ENCODE results near the gene BNIP5.

BNIP5 gene

DNA sequence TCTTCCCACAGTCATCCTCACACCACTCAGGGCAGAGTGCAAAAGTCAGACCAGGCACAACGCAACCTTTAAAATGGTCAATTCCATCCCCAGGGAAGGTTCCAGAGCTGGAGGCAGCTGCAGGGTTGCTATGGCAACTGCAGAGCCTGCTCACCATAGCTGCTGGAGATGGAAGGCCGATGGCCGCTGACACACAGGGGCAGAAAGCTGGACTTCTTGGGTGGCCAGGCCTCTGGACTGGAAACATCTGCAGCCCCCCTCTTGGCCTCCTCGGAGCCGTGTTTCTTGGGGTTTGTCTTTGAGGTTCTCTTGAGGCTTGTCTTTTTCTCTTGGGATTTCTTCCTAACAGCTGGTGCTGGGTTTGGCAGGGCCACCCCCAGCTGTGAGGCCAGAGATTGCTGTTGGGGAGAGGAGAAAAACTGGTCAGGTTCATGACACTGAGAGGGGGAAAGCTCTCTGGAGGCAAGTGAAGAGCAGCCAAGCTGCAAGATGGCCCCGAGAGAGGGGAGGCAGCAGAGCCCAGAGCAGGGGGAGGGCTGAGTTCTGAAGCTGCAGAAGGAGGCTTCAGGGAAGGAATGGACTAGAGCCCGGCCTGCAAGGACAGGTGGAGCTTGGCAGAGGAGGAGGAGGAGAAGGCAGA is 10.2 kb downstream of the BNIP5 start:
- Histone ChIP-seq H3K9ac (ENCODE audit: low read depth, low read length, poor library complexity, severe bottlenecking) (no peak overlapping the region), H3K36me3 (ENCODE audit: insufficient read depth, low read length) (no peaks in the 10 kb centered on the region), H4K20me1 (ENCODE audit: insufficient read depth, low read length, poor library complexity, severe bottlenecking) (no peaks in the 10 kb centered on the region), H3K4me2 (ENCODE audit: low read depth, low read length, poor library complexity, severe bottlenecking) (no peak overlapping the region), H3K27me3 (ENCODE audit: insufficient read depth, low read length, poor library complexity, severe bottlenecking) (no peaks in the 10 kb centered on the region), H3K9me3 (ENCODE audit: insufficient read depth, low read depth, low read length) (no peaks in the 10 kb centered on the region), H3K4me1 (ENCODE audit: insufficient read depth, low read length, poor library complexity, severe bottlenecking) (no peaks in the 10 kb centered on the region), H3K9me2 (replicated peaks; ENCODE audit: low read depth, low read length) (no peaks in the 10 kb centered on the region), H3F3A (ENCODE audit: low read depth) (no peaks in the 10 kb centered on the region), H3K4me3 (ENCODE audit: low read length, poor library complexity, severe bottlenecking) (no peak overlapping the region), H2AFZ (ENCODE audit: low read length) (no peak overlapping the region), H3K79me2 (ENCODE audit: insufficient read depth, low read length) (no peaks in the 10 kb centered on the region)
- TF ChIP-seq EZH2phosphoT487 (IDR thresholded peaks at IDR 0.05; ENCODE audit: borderline replicate concordance) = no peak
- TF ChIP-seq, protein P1, sequence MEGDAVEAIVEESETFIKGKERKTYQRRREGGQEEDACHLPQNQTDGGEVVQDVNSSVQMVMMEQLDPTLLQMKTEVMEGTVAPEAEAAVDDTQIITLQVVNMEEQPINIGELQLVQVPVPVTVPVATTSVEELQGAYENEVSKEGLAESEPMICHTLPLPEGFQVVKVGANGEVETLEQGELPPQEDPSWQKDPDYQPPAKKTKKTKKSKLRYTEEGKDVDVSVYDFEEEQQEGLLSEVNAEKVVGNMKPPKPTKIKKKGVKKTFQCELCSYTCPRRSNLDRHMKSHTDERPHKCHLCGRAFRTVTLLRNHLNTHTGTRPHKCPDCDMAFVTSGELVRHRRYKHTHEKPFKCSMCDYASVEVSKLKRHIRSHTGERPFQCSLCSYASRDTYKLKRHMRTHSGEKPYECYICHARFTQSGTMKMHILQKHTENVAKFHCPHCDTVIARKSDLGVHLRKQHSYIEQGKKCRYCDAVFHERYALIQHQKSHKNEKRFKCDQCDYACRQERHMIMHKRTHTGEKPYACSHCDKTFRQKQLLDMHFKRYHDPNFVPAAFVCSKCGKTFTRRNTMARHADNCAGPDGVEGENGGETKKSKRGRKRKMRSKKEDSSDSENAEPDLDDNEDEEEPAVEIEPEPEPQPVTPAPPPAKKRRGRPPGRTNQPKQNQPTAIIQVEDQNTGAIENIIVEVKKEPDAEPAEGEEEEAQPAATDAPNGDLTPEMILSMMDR (conservative IDR thresholded peaks at IDR 0.05; ENCODE audit: low read length) = no peak

- Histone ChIP-seq H3K36me3 (ENCODE audit: insufficient read depth, low read length) (no peaks in the 10 kb centered on the region), H3K9me3 (ENCODE audit: insufficient read depth, low read depth, low read length) (no peaks in the 10 kb centered on the region), H2AFZ (ENCODE audit: low read length) (no peak overlapping the region), H3K27me3 (ENCODE audit: insufficient read depth, low read length, poor library complexity, severe bottlenecking) (no peaks in the 10 kb centered on the region), H3K4me2 (ENCODE audit: low read depth, low read length, poor library complexity, severe bottlenecking) (no peak overlapping the region), H3K9me2 (replicated peaks; ENCODE audit: low read depth, low read length) (no peaks in the 10 kb centered on the region), H4K20me1 (ENCODE audit: insufficient read depth, low read length, poor library complexity, severe bottlenecking) (no peaks in the 10 kb centered on the region), H3K79me2 (ENCODE audit: insufficient read depth, low read length) (no peaks in the 10 kb centered on the region), H3F3A (ENCODE audit: low read depth) (no peaks in the 10 kb centered on the region), H3K9ac (ENCODE audit: low read depth, low read length, poor library complexity, severe bottlenecking) (no peak overlapping the region), H3K4me1 (ENCODE audit: insufficient read depth, low read length, poor library complexity, severe bottlenecking) (no peaks in the 10 kb centered on the region), H3K4me3 (ENCODE audit: low read length, poor library complexity, severe bottlenecking) (no peak overlapping the region)
- TF ChIP-seq, protein P1 (conservative IDR thresholded peaks at IDR 0.05; ENCODE audit: low read length) = no peak
- no peak for TF ChIP-seq EZH2phosphoT487 (IDR thresholded peaks at IDR 0.05; ENCODE audit: borderline replicate concordance)
Observed at GRCh38 chr6:36324715-36325114, 12.0 kb downstream of the BNIP5 start.

- no peaks in the 10 kb centered on the region for H3K79me2 ChIP-seq (ENCODE audit: insufficient read depth, low read length)
- no peaks in the 10 kb centered on the region for H3F3A ChIP-seq (ENCODE audit: low read depth)
- no peak for TF ChIP-seq EZH2phosphoT487 (IDR thresholded peaks at IDR 0.05; ENCODE audit: borderline replicate concordance)
- TF ChIP-seq, protein P1 (conservative IDR thresholded peaks at IDR 0.05; ENCODE audit: low read length) = no peak
- H3K9me3 ChIP-seq (ENCODE audit: insufficient read depth, low read depth, low read length) = no peaks in the 10 kb centered on the region
- H3K36me3 ChIP-seq (ENCODE audit: insufficient read depth, low read length) = no peaks in the 10 kb centered on the region
- no peaks in the 10 kb centered on the region for H4K20me1 ChIP-seq (ENCODE audit: insufficient read depth, low read length, poor library complexity, severe bottlenecking)
- H3K4me2 ChIP-seq (ENCODE audit: low read depth, low read length, poor library complexity, severe bottlenecking) = no peak overlapping the region
- H3K4me3 ChIP-seq (ENCODE audit: low read length, poor library complexity, severe bottlenecking) = no peak overlapping the region
- no peaks in the 10 kb centered on the region for H3K9me2 ChIP-seq (replicated peaks; ENCODE audit: low read depth, low read length)
- no peaks in the 10 kb centered on the region for H3K4me1 ChIP-seq (ENCODE audit: insufficient read depth, low read length, poor library complexity, severe bottlenecking)
- H3K27me3 ChIP-seq (ENCODE audit: insufficient read depth, low read length, poor library complexity, severe bottlenecking) = no peaks in the 10 kb centered on the region
- H3K9ac ChIP-seq (ENCODE audit: low read depth, low read length, poor library complexity, severe bottlenecking) = no peak overlapping the region
- no peak overlapping the region for H2AFZ ChIP-seq (ENCODE audit: low read length)
Observed at GRCh38 chr6:36324191-36324590, 12.5 kb downstream of the BNIP5 start.
